ENCODE measurements around the gene PIGU. TPM values are rescaled to one million over a fixed set of nuclear protein-coding genes. Genes with fewer than 3 reads are reported as not detected.
A peak's percentile ranks its signal among the peaks of the same experiment; 100 is the strongest.

PIGU gene
- total and polyA plus RNA-seq, 2 of the 13 experiments (the other 11 are each of a cell fraction or from before 2014, with no cell fraction given), result 45.5 to 231 TPM

DNA sequence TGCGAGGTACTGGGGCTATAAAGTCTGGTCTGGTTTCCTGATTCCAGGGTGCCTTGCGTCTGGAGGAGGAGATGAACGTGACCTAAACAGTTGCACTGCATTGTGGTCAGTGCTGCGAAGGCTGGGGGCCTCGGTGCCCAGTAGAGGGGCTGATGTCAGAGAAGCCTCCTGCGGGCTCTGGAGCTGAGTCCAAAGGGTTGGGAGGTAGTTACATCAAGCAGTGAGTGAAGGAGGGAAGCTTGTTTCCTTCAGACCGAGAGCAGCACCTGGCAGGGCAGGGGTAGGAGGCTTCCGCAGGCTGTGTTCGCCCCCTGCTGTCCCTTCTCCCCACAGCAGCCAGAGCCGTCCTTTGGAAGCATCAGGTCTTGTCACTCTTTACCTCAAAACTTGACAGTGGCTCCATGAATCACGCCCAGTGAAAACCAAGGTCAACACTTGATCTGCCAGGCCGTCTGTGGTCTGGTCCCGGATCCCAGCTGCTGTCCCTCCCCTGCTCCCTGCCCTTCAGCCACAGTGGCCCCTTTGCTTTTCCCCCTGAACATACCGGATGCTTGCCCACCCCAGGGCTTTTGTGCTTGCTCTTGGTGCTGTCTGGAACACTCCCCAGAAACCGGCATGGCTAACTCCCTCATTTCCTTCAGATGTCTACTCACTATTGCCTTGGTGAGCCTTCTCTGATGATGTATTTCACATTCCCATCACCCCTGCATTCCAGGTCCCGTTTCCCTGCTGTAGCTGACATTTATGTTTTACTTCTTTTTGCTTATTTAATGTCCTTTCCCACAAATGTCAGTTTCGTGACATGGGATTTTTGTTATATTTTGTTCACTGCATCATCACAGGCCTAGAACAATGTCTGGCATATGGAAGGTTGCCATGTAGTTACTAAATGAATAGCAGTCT lies 153.7 kb downstream of the PIGU start (continued):
- TF ChIP-seq, protein P1, sequence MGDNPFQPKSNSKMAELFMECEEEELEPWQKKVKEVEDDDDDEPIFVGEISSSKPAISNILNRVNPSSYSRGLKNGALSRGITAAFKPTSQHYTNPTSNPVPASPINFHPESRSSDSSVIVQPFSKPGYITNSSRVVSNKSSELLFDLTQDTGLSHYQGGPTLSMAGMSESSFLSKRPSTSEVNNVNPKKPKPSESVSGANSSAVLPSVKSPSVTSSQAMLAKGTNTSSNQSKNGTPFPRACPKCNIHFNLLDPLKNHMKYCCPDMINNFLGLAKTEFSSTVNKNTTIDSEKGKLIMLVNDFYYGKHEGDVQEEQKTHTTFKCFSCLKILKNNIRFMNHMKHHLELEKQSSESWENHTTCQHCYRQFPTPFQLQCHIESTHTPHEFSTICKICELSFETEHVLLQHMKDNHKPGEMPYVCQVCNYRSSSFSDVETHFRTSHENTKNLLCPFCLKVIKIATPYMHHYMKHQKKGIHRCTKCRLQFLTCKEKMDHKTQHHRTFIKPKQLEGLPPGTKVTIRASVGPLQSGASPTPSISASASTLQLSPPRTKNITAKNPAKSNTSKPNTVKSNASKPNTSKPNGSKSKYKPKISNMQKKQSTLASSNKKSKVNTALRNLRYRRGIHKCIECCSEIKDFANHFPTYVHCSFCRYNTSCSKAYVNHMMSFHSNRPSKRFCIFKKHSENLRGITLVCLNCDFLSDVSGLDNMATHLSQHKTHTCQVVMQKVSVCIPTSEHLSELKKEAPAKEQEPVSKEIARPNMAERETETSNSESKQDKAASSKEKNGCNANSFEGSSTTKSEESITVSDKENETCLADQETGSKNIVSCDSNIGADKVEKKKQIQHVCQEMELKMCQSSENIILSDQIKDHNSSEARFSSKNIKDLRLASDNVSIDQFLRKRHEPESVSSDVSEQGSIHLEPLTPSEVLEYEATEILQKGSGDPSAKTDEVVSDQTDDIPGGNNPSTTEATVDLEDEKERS (CRISPR knock-in tag; IDR thresholded peaks at IDR 0.05), result peak; percentile 80; the same call in 1 of the 2 replicates
- no peak for TF ChIP-seq RFX1 (IDR thresholded peaks at IDR 0.05)
- peak; percentile 87 for TF ChIP-seq SKI (IDR thresholded peaks at IDR 0.05; ENCODE audit: partially characterized antibody)
- no peak for TF ChIP-seq ZNF17 (CRISPR knock-in tag; IDR thresholded peaks at IDR 0.05)
- no peak for TF ChIP-seq ZNF816 (CRISPR knock-in tag; IDR thresholded peaks at IDR 0.05; ENCODE audit: borderline replicate concordance)
- TF ChIP-seq NR1H2 (CRISPR knock-in tag; IDR thresholded peaks at IDR 0.05; ENCODE audit: borderline replicate concordance, low read depth), result no peak
- TF ChIP-seq TARDBP (CRISPR knock-in tag; IDR thresholded peaks at IDR 0.05), result peak; percentile 67; the same call in 1 of the 2 replicates
- TF ChIP-seq, protein P2, sequence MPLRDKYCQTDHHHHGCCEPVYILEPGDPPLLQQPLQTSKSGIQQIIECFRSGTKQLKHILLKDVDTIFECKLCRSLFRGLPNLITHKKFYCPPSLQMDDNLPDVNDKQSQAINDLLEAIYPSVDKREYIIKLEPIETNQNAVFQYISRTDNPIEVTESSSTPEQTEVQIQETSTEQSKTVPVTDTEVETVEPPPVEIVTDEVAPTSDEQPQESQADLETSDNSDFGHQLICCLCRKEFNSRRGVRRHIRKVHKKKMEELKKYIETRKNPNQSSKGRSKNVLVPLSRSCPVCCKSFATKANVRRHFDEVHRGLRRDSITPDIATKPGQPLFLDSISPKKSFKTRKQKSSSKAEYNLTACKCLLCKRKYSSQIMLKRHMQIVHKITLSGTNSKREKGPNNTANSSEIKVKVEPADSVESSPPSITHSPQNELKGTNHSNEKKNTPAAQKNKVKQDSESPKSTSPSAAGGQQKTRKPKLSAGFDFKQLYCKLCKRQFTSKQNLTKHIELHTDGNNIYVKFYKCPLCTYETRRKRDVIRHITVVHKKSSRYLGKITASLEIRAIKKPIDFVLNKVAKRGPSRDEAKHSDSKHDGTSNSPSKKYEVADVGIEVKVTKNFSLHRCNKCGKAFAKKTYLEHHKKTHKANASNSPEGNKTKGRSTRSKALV (CRISPR knock-in tag; IDR thresholded peaks at IDR 0.05), result no peak
- no peak for TF ChIP-seq NKX3-1 (CRISPR knock-in tag; IDR thresholded peaks at IDR 0.05)
- TF ChIP-seq, protein P3, sequence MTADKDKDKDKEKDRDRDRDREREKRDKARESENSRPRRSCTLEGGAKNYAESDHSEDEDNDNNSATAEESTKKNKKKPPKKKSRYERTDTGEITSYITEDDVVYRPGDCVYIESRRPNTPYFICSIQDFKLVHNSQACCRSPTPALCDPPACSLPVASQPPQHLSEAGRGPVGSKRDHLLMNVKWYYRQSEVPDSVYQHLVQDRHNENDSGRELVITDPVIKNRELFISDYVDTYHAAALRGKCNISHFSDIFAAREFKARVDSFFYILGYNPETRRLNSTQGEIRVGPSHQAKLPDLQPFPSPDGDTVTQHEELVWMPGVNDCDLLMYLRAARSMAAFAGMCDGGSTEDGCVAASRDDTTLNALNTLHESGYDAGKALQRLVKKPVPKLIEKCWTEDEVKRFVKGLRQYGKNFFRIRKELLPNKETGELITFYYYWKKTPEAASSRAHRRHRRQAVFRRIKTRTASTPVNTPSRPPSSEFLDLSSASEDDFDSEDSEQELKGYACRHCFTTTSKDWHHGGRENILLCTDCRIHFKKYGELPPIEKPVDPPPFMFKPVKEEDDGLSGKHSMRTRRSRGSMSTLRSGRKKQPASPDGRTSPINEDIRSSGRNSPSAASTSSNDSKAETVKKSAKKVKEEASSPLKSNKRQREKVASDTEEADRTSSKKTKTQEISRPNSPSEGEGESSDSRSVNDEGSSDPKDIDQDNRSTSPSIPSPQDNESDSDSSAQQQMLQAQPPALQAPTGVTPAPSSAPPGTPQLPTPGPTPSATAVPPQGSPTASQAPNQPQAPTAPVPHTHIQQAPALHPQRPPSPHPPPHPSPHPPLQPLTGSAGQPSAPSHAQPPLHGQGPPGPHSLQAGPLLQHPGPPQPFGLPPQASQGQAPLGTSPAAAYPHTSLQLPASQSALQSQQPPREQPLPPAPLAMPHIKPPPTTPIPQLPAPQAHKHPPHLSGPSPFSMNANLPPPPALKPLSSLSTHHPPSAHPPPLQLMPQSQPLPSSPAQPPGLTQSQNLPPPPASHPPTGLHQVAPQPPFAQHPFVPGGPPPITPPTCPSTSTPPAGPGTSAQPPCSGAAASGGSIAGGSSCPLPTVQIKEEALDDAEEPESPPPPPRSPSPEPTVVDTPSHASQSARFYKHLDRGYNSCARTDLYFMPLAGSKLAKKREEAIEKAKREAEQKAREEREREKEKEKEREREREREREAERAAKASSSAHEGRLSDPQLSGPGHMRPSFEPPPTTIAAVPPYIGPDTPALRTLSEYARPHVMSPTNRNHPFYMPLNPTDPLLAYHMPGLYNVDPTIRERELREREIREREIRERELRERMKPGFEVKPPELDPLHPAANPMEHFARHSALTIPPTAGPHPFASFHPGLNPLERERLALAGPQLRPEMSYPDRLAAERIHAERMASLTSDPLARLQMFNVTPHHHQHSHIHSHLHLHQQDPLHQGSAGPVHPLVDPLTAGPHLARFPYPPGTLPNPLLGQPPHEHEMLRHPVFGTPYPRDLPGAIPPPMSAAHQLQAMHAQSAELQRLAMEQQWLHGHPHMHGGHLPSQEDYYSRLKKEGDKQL (CRISPR knock-in tag; IDR thresholded peaks at IDR 0.05; ENCODE audit: low read depth), result no peak
- no peak for TF ChIP-seq ETV6 (CRISPR knock-in tag; conservative IDR thresholded peaks at IDR 0.05)
- peak; percentile 46; the same call in 1 of the 2 replicates for TF ChIP-seq FOXK1 (CRISPR knock-in tag; IDR thresholded peaks at IDR 0.05; ENCODE audit: borderline replicate concordance, low read depth)
- no peak for TF ChIP-seq ZNF550 (CRISPR knock-in tag; IDR thresholded peaks at IDR 0.05; ENCODE audit: borderline replicate concordance)
- peak; percentile 79 for TF ChIP-seq KDM5B (CRISPR knock-in tag; IDR thresholded peaks at IDR 0.05; ENCODE audit: borderline replicate concordance)
- TF ChIP-seq, protein P4, sequence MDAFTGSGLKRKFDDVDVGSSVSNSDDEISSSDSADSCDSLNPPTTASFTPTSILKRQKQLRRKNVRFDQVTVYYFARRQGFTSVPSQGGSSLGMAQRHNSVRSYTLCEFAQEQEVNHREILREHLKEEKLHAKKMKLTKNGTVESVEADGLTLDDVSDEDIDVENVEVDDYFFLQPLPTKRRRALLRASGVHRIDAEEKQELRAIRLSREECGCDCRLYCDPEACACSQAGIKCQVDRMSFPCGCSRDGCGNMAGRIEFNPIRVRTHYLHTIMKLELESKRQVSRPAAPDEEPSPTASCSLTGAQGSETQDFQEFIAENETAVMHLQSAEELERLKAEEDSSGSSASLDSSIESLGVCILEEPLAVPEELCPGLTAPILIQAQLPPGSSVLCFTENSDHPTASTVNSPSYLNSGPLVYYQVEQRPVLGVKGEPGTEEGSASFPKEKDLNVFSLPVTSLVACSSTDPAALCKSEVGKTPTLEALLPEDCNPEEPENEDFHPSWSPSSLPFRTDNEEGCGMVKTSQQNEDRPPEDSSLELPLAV (CRISPR knock-in tag; conservative IDR thresholded peaks at IDR 0.05; ENCODE audit: low read depth), result no peak
- TF ChIP-seq RNF2 (conservative IDR thresholded peaks at IDR 0.05; ENCODE audit: low read depth), result no peak
